Gastrocnemius medialis (tissue), 4 donors: ENCODE measurements around the gene PSTK.
A peak's percentile ranks its signal among the peaks of the same experiment; 100 is the strongest.

Source experiments
- CTCF ChIP-seq, 5 experiments: fragments of 450-650 bp in 3 of 5; fragments of 200-600 bp in 2 of 5; sonication (generic) in 2 of 5; IDR thresholded peaks in 4 of 5; conservative IDR thresholded peaks in 1 of 5; 1 replicate in 4 of 5; 2 replicates in 1 of 5; pipeline ENCODE4 v1.5.1; 2016 to 2019; ENCODE audit warnings: antibody characterized with exemption in 5 of 5, mild to moderate bottlenecking in 3 of 5, moderate library complexity in 3 of 5
- POLR2A ChIP-seq, 2 donors: fragments of 450-650 bp; IDR thresholded peaks; one replicate each; pipeline ENCODE4 v1.6.1; 2017; ENCODE audit warnings: antibody characterized with exemption in 2 of 2, mild to moderate bottlenecking in 2 of 2, moderate library complexity in 2 of 2

GRCh38 chr10:123007558-123008354 is 27.6 kb downstream of the PSTK start:
- TF ChIP-seq CTCF (IDR thresholded peaks at IDR 0.05 in 4 of 5, conservative IDR thresholded peaks at IDR 0.05 in 1 of 5), result no peak
- TF ChIP-seq POLR2A (IDR thresholded peaks at IDR 0.05), result peak in 1 of 2 donors; percentile 13
